GM12878 (cell line): ENCODE data around the gene CCP110. TPM values are rescaled to one million over a fixed set of nuclear protein-coding genes. Genes with fewer than 3 reads are reported as not detected.

Experiments
- BRCA1 ChIP-seq: IDR thresholded peaks from 2 replicates; pipeline ENCODE4 v1.6.1; 2011; ENCODE audit warnings: low read depth, low read length, improper control_type of control experiment
- CBX5 ChIP-seq: sonication (generic); IDR thresholded peaks from 2 replicates; pipeline ENCODE4 v1.6.1; 2016; ENCODE audit warnings: low read depth, moderate library complexity, mild to moderate bottlenecking, inconsistent platforms
- CEBPB ChIP-seq, 2 experiments: fragments of 150-350 bp in 1 of 2; IDR thresholded peaks; 2 replicates each; pipeline ENCODE4 v1.6.1; 2012 to 2014; ENCODE audit warnings: low read depth in 2 of 2, low read length in 2 of 2, borderline replicate concordance in 1 of 2, inconsistent platforms in 1 of 2
- ETV6 ChIP-seq, 2 experiments: fragments of 450-650 bp in 1 of 2; IDR thresholded peaks in 1 of 2; conservative IDR thresholded peaks in 1 of 2; 2 replicates each; pipeline ENCODE4 v1.6.1; 2014; ENCODE audit warnings: antibody characterized with exemption in 1 of 2, borderline replicate concordance in 1 of 2, low read depth in 1 of 2, mild to moderate bottlenecking in 1 of 2, moderate library complexity in 1 of 2
- FOXK2 ChIP-seq: fragments of 450-650 bp; IDR thresholded peaks from 2 replicates; pipeline ENCODE4 v1.6.1; 2017; ENCODE audit warnings: mild to moderate bottlenecking, moderate library complexity
- IKZF1 ChIP-seq: fragments of 450-650 bp; conservative IDR thresholded peaks from 2 replicates; pipeline ENCODE4 v1.6.1; 2017; ENCODE audit warnings: antibody characterized with exemption, mild to moderate bottlenecking
- KLF5 ChIP-seq: fragments of 450-650 bp; IDR thresholded peaks from 2 replicates; pipeline ENCODE4 v1.6.1; 2014; ENCODE audit warnings: mild to moderate bottlenecking; ENCODE audit not compliant: partially characterized antibody
- LARP7 ChIP-seq: fragments of 450-650 bp; IDR thresholded peaks from 2 replicates; pipeline ENCODE4 v1.6.1; 2017; ENCODE audit warnings: mild to moderate bottlenecking
- MAX ChIP-seq: IDR thresholded peaks from 2 replicates; pipeline ENCODE4 v1.6.1; 2012; ENCODE audit warnings: low read depth, low read length, improper control_type of control experiment
- MEF2B ChIP-seq: fragments of 450-650 bp; IDR thresholded peaks from 2 replicates; pipeline ENCODE4 v1.6.1; 2018; ENCODE audit warnings: mild to moderate bottlenecking, moderate library complexity; ENCODE audit not compliant: partially characterized antibody, poor library complexity, severe bottlenecking
- MLLT1 ChIP-seq: fragments of 450-650 bp; IDR thresholded peaks from 2 replicates; pipeline ENCODE4 v1.6.1; 2016; ENCODE audit warnings: mild to moderate bottlenecking
- MXI1 ChIP-seq: fragments of 150-350 bp; IDR thresholded peaks from 2 replicates; pipeline ENCODE4 v1.6.1; 2011; ENCODE audit warnings: low read depth, mild to moderate bottlenecking, inconsistent platforms, low read length, improper control_type of control experiment
- NKRF ChIP-seq: fragments of 450-650 bp; conservative IDR thresholded peaks from 2 replicates; pipeline ENCODE4 v1.6.1; 2017; ENCODE audit warnings: mild to moderate bottlenecking, moderate library complexity
- NR2C1 ChIP-seq: fragments of 450-650 bp; IDR thresholded peaks from 2 replicates; pipeline ENCODE4 v1.6.1; 2017; ENCODE audit warnings: antibody characterized with exemption, mild to moderate bottlenecking, moderate library complexity
- RELB ChIP-seq: fragments of 450-650 bp; IDR thresholded peaks from 2 replicates; pipeline ENCODE4 v1.6.1; 2017; ENCODE audit warnings: low read depth, mild to moderate bottlenecking, moderate library complexity
- SMARCA5 ChIP-seq: fragments of 450-650 bp; IDR thresholded peaks from 2 replicates; pipeline ENCODE4 v1.6.1; 2017; ENCODE audit warnings: mild to moderate bottlenecking
- SUPT20H ChIP-seq: IDR thresholded peaks from 2 replicates; pipeline ENCODE4 v1.6.1; 2011; ENCODE audit warnings: low read depth, mild to moderate bottlenecking, low read length, moderate library complexity, borderline replicate concordance; ENCODE audit not compliant: control insufficient read depth
- TBL1XR1 ChIP-seq: IDR thresholded peaks from 2 replicates; pipeline ENCODE4 v1.6.1; 2012; ENCODE audit warnings: low read depth, low read length, improper control_type of control experiment
- ZBTB4 ChIP-seq: fragments of 450-650 bp; formaldehyde crosslinking; IDR thresholded peaks from 2 replicates; pipeline ENCODE4 v1.4.0; 2022; ENCODE audit warnings: mild to moderate bottlenecking, moderate library complexity
- ZZZ3 ChIP-seq: IDR thresholded peaks from 2 replicates; pipeline ENCODE4 v1.6.1; 2011; ENCODE audit warnings: low read depth; ENCODE audit not compliant: control insufficient read depth, insufficient read length
- polyA plus RNA-seq, 11 experiments: library from polyadenylated mRNA; depleted of rRNA in 4 of 11; unstranded in 6 of 11; stranded (reverse) in 5 of 11; fragments of >200 nt; fragmentation: Nextera tagmentation in 4 of 11; fragmentation: Illumina TruSeq in 1 of 11; extraction: Ambion mirVana in 4 of 11; extraction: Trizol in 1 of 11; gene quantifications; 1 replicate in 1 of 11; 2 replicates in 10 of 11; pipeline versions ENCODE4 v1.2.1 to v1.2.3, GENCODE V29; 2011 to 2016; ENCODE audit warnings: inconsistent platforms in 2 of 11, missing spikeins in 2 of 11, low read depth in 1 of 11
- total RNA-seq, 4 experiments: library from RNA; depleted of rRNA in 3 of 4; stranded (reverse); fragments of >200 nt in 3 of 4; fragmentation: Illumina TruSeq in 1 of 4; extraction: Trizol in 1 of 4; gene quantifications; 2 replicates each; pipeline versions ENCODE4 v1.2.1 to v1.2.3, GENCODE V29; 2013 to 2021

The CCP110 gene
- total and polyA plus RNA-seq, 10 of the 15 experiments (the other 5 are each of a cell fraction or from before 2014, with no cell fraction given): 6.4 to 38.1 (median 26.7) TPM

- TF ChIP-seq MAX (no peak; the same call in 1 of the 2 replicates), NKRF (no peak), NR2C1 (peak; percentile 93), MLLT1 (peak; percentile 71), SMARCA5 (peak; percentile 72), KLF5 (peak; percentile 7), LARP7 (0 out of 2 replicates have a peak, but pooled peaks have one; percentile 65), SUPT20H (no peak), ZBTB4 (CRISPR knock-in tag) (no peak), CEBPB (IDR thresholded peaks at IDR 0.05; ENCODE audit: borderline replicate concordance in 1 of 2, low read depth in 2 of 2, low read length in 2 of 2) (no peak), IKZF1 (peak; percentile 92), RELB (no peak), TBL1XR1 (peak; percentile 53; the same call in 1 of the 2 replicates), ZZZ3 (no peak), MXI1 (peak; percentile 75; the same call in 1 of the 2 replicates), FOXK2 (peak; percentile 56), BRCA1 (no peak), ETV6 (conservative IDR thresholded peaks at IDR 0.05 in 1 of 2, IDR thresholded peaks at IDR 0.05 in 1 of 2; ENCODE audit: borderline replicate concordance in 1 of 2, low read depth in 1 of 2) (no peak; a peak in 1 of 4 replicates), MEF2B (peak; percentile 18), CBX5 (no peak)
These were observed 31.6 kb downstream of the CCP110 start, which contains the start of gene VPS35L (continued) for GRCh38 chr16:19555186-19555937.
